GM06990 (cell line): Measurements from ENCODE around the gene PTCSC3.

ENCODE experiments used
- DNase-seq: peaks from one replicate; pipeline ENCODE4 v3.0.0-alpha.2; 2011; ENCODE audit not compliant: insufficient read length; ENCODE audit errors: extremely low read depth
- H3K27me3 ChIP-seq: replicated peaks from 2 replicates; pipeline ENCODE4 v1.6.0; 2011; ENCODE audit warnings: low read length; ENCODE audit not compliant: control insufficient read depth, insufficient read depth
- H3K36me3 ChIP-seq: 2 replicates; pipeline ENCODE4 v1.5.1; 2011; ENCODE audit warnings: low read length; ENCODE audit not compliant: control insufficient read depth, insufficient read depth
- H3K4me3 ChIP-seq: replicated peaks from 2 replicates; pipeline ENCODE4 v1.5.1; 2011; ENCODE audit warnings: low read depth, mild to moderate bottlenecking, control low read depth, low read length
- CTCF ChIP-seq: IDR thresholded peaks from 2 replicates; pipeline ENCODE4 v1.5.1; 2011; ENCODE audit warnings: low read length, control low read depth, mild to moderate bottlenecking, inconsistent platforms; ENCODE audit not compliant: insufficient read depth, poor library complexity, severe bottlenecking

Gene PTCSC3

GRCh38 chr14:36221112-36221511, 44.6 kb upstream of the PTCSC3 start:
- Histone ChIP-seq H3K27me3 (no peaks in the 10 kb centered on the region; the same call in 1 of the 2 replicates), H3K36me3 (no peaks in the 10 kb centered on the region), H3K4me3 (no peak overlapping the region)
- no peak for TF ChIP-seq CTCF
- DNase-seq = no peak

- H3K4me3 ChIP-seq = no peak overlapping the region
- DNase-seq = no peak
- H3K36me3 ChIP-seq = no peaks in the 10 kb centered on the region
- no peak for TF ChIP-seq CTCF
- H3K27me3 ChIP-seq = no peaks in the 10 kb centered on the region; the same call in none of the 2 replicates
Measured at GRCh38 chr14:36217732-36218131, 41.2 kb upstream of the PTCSC3 start.

GRCh38 chr14:36217027-36217426, 40.5 kb upstream of the PTCSC3 start:
- H3K4me3 ChIP-seq = no peak overlapping the region
- DNase-seq = no peak
- no peak for TF ChIP-seq CTCF
- no peaks in the 10 kb centered on the region for H3K36me3 ChIP-seq
- H3K27me3 ChIP-seq = no peaks in the 10 kb centered on the region; the same call in 1 of the 2 replicates

- Histone ChIP-seq H3K27me3 (no peaks in the 10 kb centered on the region; the same call in 1 of the 2 replicates), H3K36me3 (no peaks in the 10 kb centered on the region), H3K4me3 (no peak overlapping the region)
- no peak for DNase-seq
- no peak for TF ChIP-seq CTCF
Measured at GRCh38 chr14:36215217-36215598, 38.7 kb upstream of the PTCSC3 start.

GRCh38 chr14:36214476-36215216, 38.1 kb upstream of the PTCSC3 start:
- Histone ChIP-seq H3K27me3 (no peaks in the 10 kb centered on the region; the same call in 1 of the 2 replicates), H3K36me3 (no peaks in the 10 kb centered on the region), H3K4me3 (no peak overlapping the region)
- no peak for TF ChIP-seq CTCF
- no peak for DNase-seq
